Activated CD4-positive, alpha-beta memory T cell treated with anti-CD3 and anti-CD28 coated beads, Interleukin-2, amount 10 ng/mL, durations not matched to agents 7 days and 5 days (primary cell): ENCODE measurements around the gene MEIOC. TPM values are rescaled to one million over a fixed set of nuclear protein-coding genes. Genes with fewer than 3 reads are reported as not detected.
"Not testable (repeated sequence)": the region's sequence is repeated elsewhere in the genome, so short reads cannot be mapped to it uniquely, and the experiment has no call there.

Experiments
- CTCF ChIA-PET: fragments of 350-600 bp; sonication (Branson Sonifier 250); formaldehyde crosslinking; loops from one replicate; lab custom pipeline; 2021; ENCODE audit warnings: antibody characterized with exemption, inconsistent platforms; lab: Charles Lee
- POLR2A ChIA-PET: fragments of 350-600 bp; sonication (Branson Sonifier 250); formaldehyde crosslinking; loops from one replicate; lab custom pipeline; 2021; ENCODE audit warnings: antibody characterized with exemption; lab: Charles Lee
- DNase-seq: peaks from one replicate; pipeline ENCODE4 v3.0.0-alpha.2; 2020
- H3K27ac Mint-ChIP-seq: one replicate; pipeline ENCODE4 v1.8.0; 2021; ENCODE audit warnings: mild to moderate bottlenecking, mixed read lengths
- H3K27me3 Mint-ChIP-seq: one replicate; pipeline ENCODE4 v1.8.0; 2021; ENCODE audit warnings: mixed read lengths
- H3K36me3 Mint-ChIP-seq: one replicate; pipeline ENCODE4 v1.8.0; 2021; ENCODE audit warnings: low read depth, mixed read lengths
- H3K4me1 Mint-ChIP-seq: one replicate; pipeline ENCODE4 v1.8.0; 2021; ENCODE audit warnings: mixed read lengths
- H3K4me3 Mint-ChIP-seq: one replicate; pipeline ENCODE4 v1.8.0; 2021; ENCODE audit warnings: mild to moderate bottlenecking, mixed read lengths
- H3K9me3 Mint-ChIP-seq: one replicate; pipeline ENCODE4 v1.8.0; 2021; ENCODE audit warnings: mixed read lengths
- total RNA-seq, 2 experiments: library from RNA; stranded (reverse); gene quantifications; one replicate each; pipeline ENCODE4 v1.2.3, GENCODE V29; 2021

The MEIOC gene
- under 1 TPM in 1 of 2 experiments, not detected in 1; 0.15 TPM for total RNA-seq

GRCh38 chr17:44655983-44656710 is at the start of gene MEIOC:
MEIOC (plus strand) TSS chr17:44656468; CDS start chr17:44656614, 146 bp downstream.
- peak; percentile 34 for DNase-seq
- no peaks in the 10 kb centered on the region for H3K36me3 Mint-ChIP-seq
- peaks cover 8% of the 10 kb centered on the region for H3K4me1 Mint-ChIP-seq
- H3K4me3 Mint-ChIP-seq: peak within 1 kb of the TSS; percentile 39
- CTCF ChIA-PET: interaction anchor here (0.5 to 1.3 kb wide), 4 partner anchors 14 to 119 kb away, joined by 3 to 4 read pairs (median 4); no protein-coding TSS in a partner anchor
- POLR2A ChIA-PET: interaction anchor here (0.7 kb wide), 1 partner anchor 52 kb away, joined by 3 read pairs; the partner anchor contains the start of gene DBF4B
- H3K27ac Mint-ChIP-seq: no peak within 1 kb of the TSS
- H3K27me3 Mint-ChIP-seq: peaks cover 35% of the 10 kb centered on the region
- no peaks in the 10 kb centered on the region for H3K9me3 Mint-ChIP-seq

DNA sequence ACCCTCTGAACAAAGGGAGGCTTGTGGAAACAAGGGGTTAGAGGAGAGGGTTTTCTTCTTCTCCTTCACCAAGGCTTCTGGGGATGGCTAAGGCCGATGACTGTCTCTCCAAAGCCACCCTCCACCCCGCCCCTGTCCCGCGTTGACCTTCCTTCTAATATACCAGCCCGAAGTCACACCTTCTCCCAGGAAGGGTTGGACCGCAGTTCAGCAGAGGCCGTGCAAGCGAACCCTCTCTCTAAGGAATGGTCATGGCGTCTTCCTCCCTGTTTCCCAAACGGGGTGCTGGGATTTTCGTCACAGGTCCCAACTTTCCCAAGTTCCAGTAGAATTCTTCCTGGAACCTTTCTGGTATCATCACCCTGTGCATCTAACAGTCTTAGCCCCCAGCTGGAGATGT is 49.6 kb upstream of the MEIOC start:
- POLR2A ChIA-PET: no interaction called here

DNA sequence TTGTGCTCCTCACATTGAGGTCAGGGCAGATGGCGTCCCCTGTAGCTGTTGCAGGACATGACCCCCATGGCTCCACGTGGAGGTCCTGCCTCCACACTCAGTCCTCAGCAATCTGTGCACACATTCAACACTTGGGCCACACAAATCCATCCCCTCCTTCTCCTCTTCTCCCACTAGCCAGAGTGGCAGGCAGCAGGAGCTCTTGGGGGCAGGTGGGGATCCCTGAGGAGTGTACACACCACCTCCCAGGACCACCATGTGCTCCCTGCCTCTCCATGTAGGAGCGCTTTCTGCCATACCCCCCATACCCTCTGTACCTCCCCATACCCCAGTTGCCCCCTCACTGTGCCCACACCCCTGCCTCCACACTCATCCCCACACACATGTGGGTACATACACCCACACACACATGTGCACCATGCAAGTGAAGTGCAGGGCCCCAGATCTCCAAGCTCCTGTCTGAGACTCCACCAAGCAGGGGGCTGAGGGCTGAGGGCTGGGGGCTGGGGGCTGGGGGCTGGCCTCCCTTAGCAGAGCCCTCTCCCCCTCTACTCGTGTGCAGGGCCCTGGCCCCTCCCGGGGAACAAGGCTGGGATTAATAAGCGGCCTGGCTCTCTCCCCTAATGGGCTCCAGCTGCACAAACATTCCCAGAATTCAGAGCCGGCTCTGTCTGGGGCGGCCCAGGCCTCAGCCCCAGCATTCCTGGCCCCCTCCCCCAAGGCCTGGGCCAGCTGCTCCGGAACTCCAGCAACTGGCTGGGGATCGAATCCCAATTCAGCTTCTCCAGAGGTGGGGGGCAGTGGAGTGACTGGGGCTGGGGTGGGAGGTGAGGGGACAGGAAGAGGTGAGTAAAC is 48.2 kb upstream of the MEIOC start:
- Mint-ChIP-seq H3K36me3 (no peaks in the 10 kb centered on the region), H3K27me3 (no peaks in the 10 kb centered on the region), H3K4me1 (no peaks in the 10 kb centered on the region), H3K27ac (no peak overlapping the region), H3K9me3 (no peaks in the 10 kb centered on the region), H3K4me3 (no peak overlapping the region)
- CTCF ChIA-PET: no interaction called here
- POLR2A ChIA-PET: no interaction called here
- DNase-seq: no peak

More for the DNA sequence above, 49.6 kb upstream of the MEIOC start:
- Mint-ChIP-seq H3K27ac (no peak overlapping the region), H3K9me3 (no peaks in the 10 kb centered on the region), H3K4me1 (no peaks in the 10 kb centered on the region), H3K27me3 (peaks cover 7% of the 10 kb centered on the region), H3K4me3 (no peak overlapping the region), H3K36me3 (no peaks in the 10 kb centered on the region)
- DNase-seq: no peak
- CTCF ChIA-PET: no interaction called here

GRCh38 chr17:44608727-44609435 is 47.4 kb upstream of the MEIOC start:
- peaks cover under 1% of the 10 kb centered on the region for H3K27me3 Mint-ChIP-seq
- ChIA-PET POLR2A (no interaction called here), CTCF (no interaction called here)
- H3K4me1 Mint-ChIP-seq: no peaks in the 10 kb centered on the region
- DNase-seq: no peak
- H3K4me3 Mint-ChIP-seq: no peak overlapping the region
- H3K36me3 Mint-ChIP-seq: no peaks in the 10 kb centered on the region
- no peaks in the 10 kb centered on the region for H3K9me3 Mint-ChIP-seq
- H3K27ac Mint-ChIP-seq: no peak overlapping the region

DNA sequence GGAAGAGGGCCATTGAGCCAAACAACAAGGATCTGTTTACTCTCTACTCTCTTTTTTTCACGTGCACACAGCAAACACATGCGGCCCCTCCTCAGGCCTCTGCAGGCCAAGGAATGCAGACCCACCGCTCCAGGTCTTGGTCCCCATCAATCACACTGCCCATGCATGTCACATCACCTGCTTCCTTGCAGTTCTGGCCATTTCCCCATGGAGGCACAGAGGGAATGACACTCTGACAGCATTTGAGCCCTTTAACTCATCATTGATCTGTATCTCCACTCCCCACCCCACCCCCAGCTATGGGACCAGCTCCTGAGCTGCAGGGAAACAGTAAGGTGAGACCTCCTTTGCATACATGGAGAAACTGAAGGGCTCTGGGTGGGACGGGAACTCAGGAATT is 45.9 kb upstream of the MEIOC start:
- Mint-ChIP-seq H3K27ac (no peak overlapping the region), H3K27me3 (peaks cover 4% of the 10 kb centered on the region), H3K36me3 (no peaks in the 10 kb centered on the region), H3K4me1 (no peaks in the 10 kb centered on the region), H3K4me3 (no peak overlapping the region), H3K9me3 (no peaks in the 10 kb centered on the region)
- ChIA-PET POLR2A (no interaction called here), CTCF (no interaction called here)
- no peak for DNase-seq

DNA sequence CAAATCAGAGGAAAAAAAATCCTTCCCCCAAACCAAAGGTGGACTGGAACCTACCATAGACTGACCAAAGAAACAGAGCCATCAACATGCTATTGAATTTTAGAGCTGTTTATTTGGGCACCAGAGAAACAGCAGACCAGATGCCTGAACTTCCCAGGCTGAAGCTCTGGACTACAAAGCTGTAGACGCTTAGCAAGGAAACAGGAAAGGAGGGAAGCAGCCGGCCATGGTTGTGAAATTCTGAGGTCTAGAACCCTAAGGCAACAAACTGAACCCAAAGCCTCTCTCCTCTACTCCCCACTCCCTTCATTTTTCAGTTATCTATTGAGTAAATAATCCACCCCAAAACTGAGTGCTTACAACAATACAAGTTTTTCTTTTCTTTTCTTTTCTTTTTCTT is 45.4 kb upstream of the MEIOC start:
- POLR2A ChIA-PET: no interaction called here
- Mint-ChIP-seq H3K27ac (no peak overlapping the region), H3K4me1 (no peaks in the 10 kb centered on the region), H3K27me3 (peaks cover 4% of the 10 kb centered on the region), H3K9me3 (no peaks in the 10 kb centered on the region), H3K36me3 (no peaks in the 10 kb centered on the region), H3K4me3 (no peak overlapping the region)
- DNase-seq: no peak
- CTCF ChIA-PET: no interaction called here

- Mint-ChIP-seq H3K4me3 (no peak overlapping the region), H3K9me3 (no peaks in the 10 kb centered on the region), H3K27ac (no peak overlapping the region), H3K27me3 (peaks cover 10% of the 10 kb centered on the region), H3K36me3 (no peaks in the 10 kb centered on the region), H3K4me1 (no peaks in the 10 kb centered on the region)
- no peak for DNase-seq
- ChIA-PET POLR2A (no interaction called here), CTCF (no interaction called here)
These were observed 41.4 kb upstream of the MEIOC start for GRCh38 chr17:44614862-44615261.

DNA sequence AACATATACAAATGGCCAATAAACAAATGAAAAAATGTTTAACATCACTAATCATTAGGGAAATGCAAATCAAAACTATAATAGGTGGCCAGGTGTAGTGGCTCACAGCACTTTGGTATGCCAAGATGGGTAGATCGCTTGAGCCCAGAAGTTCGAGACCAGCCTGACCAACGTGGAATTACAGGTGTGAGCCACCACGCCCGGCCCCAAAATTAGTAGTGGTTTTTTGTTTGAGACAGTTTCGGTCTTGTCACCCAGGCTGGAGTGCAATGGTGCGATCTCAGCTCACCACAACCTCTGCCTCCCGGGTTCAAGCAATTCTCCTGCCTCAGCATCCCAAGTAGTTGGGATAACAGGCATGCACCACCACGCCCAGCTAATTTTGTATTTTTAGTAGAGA is 37.6 kb upstream of the MEIOC start:
- CTCF ChIA-PET: interaction anchor here (0.9 kb wide), 1 partner anchor 85 kb away, joined by 3 read pairs; no protein-coding TSS in a partner anchor
- H3K36me3 Mint-ChIP-seq, POLR2A ChIA-PET, H3K4me3 Mint-ChIP-seq, H3K4me1 Mint-ChIP-seq, H3K27ac Mint-ChIP-seq, H3K9me3 Mint-ChIP-seq, DNase-seq: not testable (repeated sequence)
- peaks cover 13% of the 10 kb centered on the region for H3K27me3 Mint-ChIP-seq

GRCh38 chr17:44623070-44623725 is 33.1 kb upstream of the MEIOC start:
- no peak for DNase-seq
- CTCF ChIA-PET: no interaction called here
- POLR2A ChIA-PET: no interaction called here
- peaks cover 9% of the 10 kb centered on the region for H3K27me3 Mint-ChIP-seq
- no peaks in the 10 kb centered on the region for H3K4me1 Mint-ChIP-seq
- H3K36me3 Mint-ChIP-seq: no peaks in the 10 kb centered on the region
- H3K4me3 Mint-ChIP-seq: no peak overlapping the region
- no peak overlapping the region for H3K27ac Mint-ChIP-seq
- no peaks in the 10 kb centered on the region for H3K9me3 Mint-ChIP-seq

DNA sequence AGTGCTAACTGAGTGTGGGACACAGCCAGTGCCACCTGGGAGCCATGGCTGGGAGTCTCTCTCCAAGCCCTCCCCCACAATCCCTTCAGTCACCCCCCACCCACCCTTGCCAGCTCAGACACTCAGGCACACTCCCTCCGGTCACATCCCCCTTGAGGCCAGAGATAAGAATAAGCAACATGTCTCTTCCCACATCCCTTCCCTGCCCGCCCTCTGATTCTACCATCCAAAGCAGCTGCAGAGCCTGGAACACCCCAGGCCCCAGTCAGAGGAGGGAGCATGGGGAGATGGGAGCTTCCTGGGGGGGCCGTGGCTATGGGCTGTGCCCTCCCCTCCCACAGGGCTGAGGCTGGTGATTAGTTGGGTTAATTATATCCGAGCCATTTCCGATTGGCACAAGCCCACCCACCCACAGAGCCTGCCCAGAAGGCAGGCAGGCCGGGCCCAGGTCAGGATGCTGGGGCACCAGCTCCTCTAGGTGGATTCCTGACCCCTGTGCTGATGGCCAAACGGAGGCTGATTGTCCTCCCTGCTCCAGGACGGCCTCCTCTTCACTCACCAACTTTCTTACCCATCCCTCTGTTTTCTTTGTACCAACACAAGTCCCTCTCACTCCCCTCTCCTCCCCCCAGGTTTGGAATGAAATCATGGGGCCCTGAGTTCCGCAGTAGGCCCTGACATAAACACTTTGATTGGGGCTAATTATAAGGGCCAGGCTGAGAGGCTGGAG is 28.6 kb upstream of the MEIOC start:
- Mint-ChIP-seq H3K27me3 (peaks cover 14% of the 10 kb centered on the region), H3K9me3 (no peaks in the 10 kb centered on the region), H3K4me3 (no peak overlapping the region), H3K36me3 (no peaks in the 10 kb centered on the region), H3K27ac (no peak overlapping the region), H3K4me1 (no peaks in the 10 kb centered on the region)
- ChIA-PET CTCF (no interaction called here), POLR2A (no interaction called here)
- DNase-seq: no peak

DNA sequence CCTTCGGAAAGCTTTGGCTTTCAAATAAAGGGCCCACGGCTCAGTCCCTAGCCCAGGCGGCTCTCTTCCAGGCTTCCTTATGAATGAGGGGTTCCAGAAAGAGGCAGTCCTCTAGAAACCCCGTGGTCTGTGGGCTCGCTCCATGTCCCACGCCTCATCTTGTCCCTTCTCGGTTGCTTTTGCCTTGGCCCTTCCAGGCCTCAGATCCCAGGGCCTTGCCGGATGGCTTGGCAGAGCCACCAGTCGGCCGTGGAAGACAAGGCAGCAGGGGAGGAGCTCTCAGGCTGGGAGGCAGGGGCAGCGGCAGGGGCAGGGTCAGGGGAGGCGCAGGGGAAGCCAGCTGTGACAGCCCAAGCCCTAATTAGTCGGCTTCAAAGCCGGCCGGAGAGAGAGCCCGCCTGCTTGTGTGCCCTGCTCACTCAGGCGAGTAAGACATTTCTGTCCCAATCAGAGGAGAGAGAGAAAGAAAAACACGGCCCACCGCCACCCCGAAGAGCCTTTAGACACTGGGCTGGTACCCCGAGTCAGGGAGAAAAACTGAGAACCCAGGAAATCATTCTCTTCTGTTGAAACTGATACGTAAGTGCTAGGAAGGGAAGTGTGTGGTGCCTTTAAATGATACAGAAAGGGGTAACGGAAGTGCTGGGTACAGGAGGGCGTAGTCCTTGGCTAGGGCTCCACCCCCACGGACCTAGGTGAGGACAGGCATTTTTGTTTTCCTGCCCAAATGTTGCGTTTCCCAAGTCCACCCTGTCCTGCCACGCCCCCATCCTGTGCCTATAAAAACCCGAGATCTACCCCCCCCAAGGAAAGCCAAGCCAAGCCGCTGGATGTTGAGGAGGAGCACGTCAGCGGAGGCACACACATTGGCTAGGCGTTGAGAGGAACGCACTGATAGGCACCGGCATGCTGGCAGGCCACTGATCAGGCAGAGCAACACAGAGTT is 27.8 kb upstream of the MEIOC start:
- POLR2A ChIA-PET: no interaction called here
- no peaks in the 10 kb centered on the region for H3K36me3 Mint-ChIP-seq
- no peaks in the 10 kb centered on the region for H3K4me1 Mint-ChIP-seq
- H3K9me3 Mint-ChIP-seq: no peaks in the 10 kb centered on the region
- peaks cover 16% of the 10 kb centered on the region for H3K27me3 Mint-ChIP-seq
- H3K27ac Mint-ChIP-seq: no peak overlapping the region
- H3K4me3 Mint-ChIP-seq: no peak overlapping the region
- no peak for DNase-seq
- CTCF ChIA-PET: no interaction called here
